DMS153 treated with DMSO at 0.1 percent for 48 hours (cell line): ENCODE results near the gene YEATS4.

Source experiments
- DNase-seq: peaks from one replicate; lab custom pipeline; 2025; ENCODE audit not compliant: unreplicated experiment; lab: John Stamatoyannopoulos, UW

Gene YEATS4

GRCh38 chr12:69341328-69341727 is 18.2 kb upstream of the YEATS4 start:
- DNase-seq: no peak

- no peak for DNase-seq
Observed at GRCh38 chr12:69342421-69342820, 17.1 kb upstream of the YEATS4 start.

- no peak for DNase-seq
Observed at GRCh38 chr12:69343357-69343756, 16.2 kb upstream of the YEATS4 start.

GRCh38 chr12:69343885-69344612 is 15.5 kb upstream of the YEATS4 start:
- no peak for DNase-seq

GRCh38 chr12:69345077-69345476 is 14.5 kb upstream of the YEATS4 start:
- DNase-seq: no peak

GRCh38 chr12:69345742-69346141 is 13.8 kb upstream of the YEATS4 start:
- DNase-seq: no peak

GRCh38 chr12:69348162-69348938 is 11.2 kb upstream of the YEATS4 start, which contains the start of gene LYZ:
Gene LYZ, plus strand, starts transcription at chr12:69348381. Its CDS starts 28 bp downstream, at chr12:69348409.
- no peak for DNase-seq

- DNase-seq: no peak
Observed at GRCh38 chr12:69350002-69350626, 9.4 kb upstream of the YEATS4 start.

GRCh38 chr12:69350777-69351176 is 8.8 kb upstream of the YEATS4 start:
- no peak for DNase-seq

GRCh38 chr12:69351462-69352236 is 7.9 kb upstream of the YEATS4 start:
- DNase-seq: no peak

- DNase-seq: no peak
Observed at GRCh38 chr12:69352904-69353303, 6.6 kb upstream of the YEATS4 start.

GRCh38 chr12:69354172-69354555 is 5.4 kb upstream of the YEATS4 start:
- DNase-seq: no peak

GRCh38 chr12:69354556-69355187 is 4.9 kb upstream of the YEATS4 start:
- no peak for DNase-seq

- no peak for DNase-seq
Observed at GRCh38 chr12:69355363-69356028, 4.0 kb upstream of the YEATS4 start.

- no peak for DNase-seq
Observed at GRCh38 chr12:69360348-69360672, 767 bp downstream of the YEATS4 start.

GRCh38 chr12:69366796-69367195 is 7.3 kb downstream of the YEATS4 start:
- no peak for DNase-seq

- no peak for DNase-seq
Observed at GRCh38 chr12:69368171-69368570, 8.6 kb downstream of the YEATS4 start.

- no peak for DNase-seq
Observed at GRCh38 chr12:69383074-69383473, 23.5 kb downstream of the YEATS4 start.

GRCh38 chr12:69385038-69385437 is 25.5 kb downstream of the YEATS4 start:
- DNase-seq: no peak

- no peak for DNase-seq
Observed at GRCh38 chr12:69386921-69387320, 27.4 kb downstream of the YEATS4 start.
